Stomach smooth muscle (tissue), 2 donors: Measurements from ENCODE around the gene VPS18.
A peak's percentile ranks its signal among the peaks of the same experiment; 100 is the strongest.

Experiments
- H3K27ac ChIP-seq: one replicate; pipeline ENCODE4 v1.7.0; 2013; ENCODE audit warnings: mild to moderate bottlenecking, low read length, inconsistent platforms
- H3K27me3 ChIP-seq, 2 donors: one replicate each; pipeline ENCODE4 v1.7.0; 2013; ENCODE audit warnings: low read length in 2 of 2; ENCODE audit not compliant: insufficient read depth in 2 of 2, control insufficient read depth in 1 of 2
- H3K36me3 ChIP-seq, 2 donors: one replicate each; pipeline ENCODE4 v1.7.0; 2013; ENCODE audit warnings: low read length in 2 of 2; ENCODE audit not compliant: control insufficient read depth in 2 of 2, insufficient read depth in 2 of 2
- H3K4me1 ChIP-seq: one replicate; pipeline ENCODE4 v1.7.0; 2013; ENCODE audit warnings: low read length; ENCODE audit not compliant: control insufficient read depth, insufficient read depth
- H3K4me3 ChIP-seq, 2 donors: one replicate each; pipeline ENCODE4 v1.7.0; 2013; ENCODE audit warnings: low read length in 2 of 2
- H3K9ac ChIP-seq, 2 donors: one replicate each; pipeline ENCODE4 v1.7.0; 2013; ENCODE audit warnings: low read length in 2 of 2, mild to moderate bottlenecking in 1 of 2
- H3K9me3 ChIP-seq, 2 donors: one replicate each; pipeline ENCODE4 v1.7.0; 2013; ENCODE audit warnings: low read length in 2 of 2; ENCODE audit not compliant: control insufficient read depth in 2 of 2
- donor health status: healthy.
- donor health status: Pancreatic carcinoma.

Gene VPS18

GRCh38 chr15:40902605-40903561, 8.6 kb downstream of the VPS18 start:
- Histone ChIP-seq H3K9me3 (no peaks in the 10 kb centered on the region), H3K9ac (no peak overlapping the region), H3K4me3 (no peak overlapping the region), H3K27ac (no peak overlapping the region), H3K27me3 (no peaks in the 10 kb centered on the region), H3K4me1 (peaks cover 27% of the 10 kb centered on the region), H3K36me3 (peaks cover 30 to 46% of the 10 kb centered on the region in 2 donors)

GRCh38 chr15:40904552-40905201, 10.4 kb downstream of the VPS18 start:
- Histone ChIP-seq H3K27me3 (no peaks in the 10 kb centered on the region), H3K27ac (no peak overlapping the region), H3K4me1 (peaks cover 27% of the 10 kb centered on the region), H3K9ac (no peak overlapping the region), H3K36me3 (peaks cover 19 to 34% of the 10 kb centered on the region in 2 donors), H3K9me3 (no peaks in the 10 kb centered on the region), H3K4me3 (no peak overlapping the region)

- Histone ChIP-seq H3K9ac (peak overlapping the region; percentile 70 to 72), H3K4me3 (peak overlapping the region; percentile 56 to 72), H3K4me1 (peaks cover 23% of the 10 kb centered on the region), H3K27me3 (no peaks in the 10 kb centered on the region), H3K9me3 (no peaks in the 10 kb centered on the region), H3K36me3 (peaks cover 6 to 19% of the 10 kb centered on the region in 2 donors), H3K27ac (peak overlapping the region; percentile 85)
Measured at GRCh38 chr15:40906091-40906990, 12.1 kb downstream of the VPS18 start.

DNA sequence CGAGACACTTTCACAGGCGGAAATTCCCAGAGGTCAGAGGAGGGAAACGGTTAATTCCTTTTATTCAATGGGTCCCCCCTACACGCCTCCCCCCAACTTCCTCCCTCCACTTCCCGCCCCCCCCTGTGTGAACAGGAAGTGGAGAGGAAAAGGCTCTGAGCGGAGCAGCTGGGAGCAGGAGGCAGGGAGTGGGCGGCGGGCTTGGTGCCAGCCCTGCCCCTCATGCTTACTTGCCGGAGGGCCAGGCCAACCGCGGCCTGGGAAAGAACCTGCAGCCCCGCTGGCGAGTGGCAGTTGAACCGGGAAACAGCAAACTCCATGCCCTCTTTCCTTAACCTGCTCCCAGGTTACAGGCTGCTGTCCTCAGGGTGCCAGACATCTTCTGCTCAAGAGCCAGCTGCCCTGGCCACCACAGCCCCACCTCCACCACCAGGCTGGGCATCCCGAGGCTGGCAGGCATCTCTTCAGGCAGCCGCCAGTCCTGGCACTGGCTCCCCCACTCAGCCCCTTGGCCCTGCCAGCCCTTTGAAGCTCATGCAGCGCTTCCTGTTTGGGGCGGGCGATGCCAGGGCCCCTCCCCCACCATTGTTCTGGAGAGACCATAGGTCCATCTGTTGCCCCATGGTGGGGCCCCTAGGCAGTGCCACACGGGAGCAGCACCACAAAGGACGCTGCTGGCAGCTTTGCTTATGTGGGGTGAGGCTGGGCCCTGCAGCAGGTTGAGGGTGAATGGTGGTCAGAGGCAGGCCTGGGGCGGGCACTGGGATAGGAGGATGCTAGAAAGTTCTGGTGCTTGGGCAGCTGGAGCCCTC, 12.9 kb downstream of the VPS18 start:
- Histone ChIP-seq H3K4me3 (peak overlapping the region; percentile 56 to 72), H3K4me1 (peaks cover 23% of the 10 kb centered on the region), H3K9ac (peak overlapping the region; percentile 70 to 72), H3K27ac (peak overlapping the region; percentile 85), H3K9me3 (no peaks in the 10 kb centered on the region), H3K36me3 (peaks cover 6 to 19% of the 10 kb centered on the region in 2 donors), H3K27me3 (no peaks in the 10 kb centered on the region)

DNA sequence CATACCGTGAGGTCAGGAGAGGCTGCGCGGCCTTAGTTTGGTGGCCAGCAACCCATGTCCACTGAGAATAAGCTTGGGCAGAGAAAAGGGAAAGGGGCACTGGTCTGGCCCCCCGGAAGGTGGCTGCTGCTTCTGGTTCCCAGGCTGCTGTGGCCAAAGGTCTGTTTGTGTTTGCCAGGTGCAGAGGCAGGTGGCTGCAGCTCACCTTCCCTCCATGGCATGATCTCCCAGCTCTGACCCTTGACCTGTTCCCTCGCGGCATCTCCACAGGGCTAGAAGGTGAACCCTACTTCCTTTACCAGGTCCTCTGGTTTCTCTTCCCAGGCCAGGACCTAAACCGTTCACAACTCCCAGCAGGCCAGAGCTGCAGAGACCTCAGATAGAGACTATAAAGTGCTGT, 13.8 kb downstream of the VPS18 start:
- H3K9ac ChIP-seq, result no peak overlapping the region
- no peak overlapping the region for H3K4me3 ChIP-seq
- H3K9me3 ChIP-seq, result no peaks in the 10 kb centered on the region
- no peak overlapping the region for H3K27ac ChIP-seq
- H3K27me3 ChIP-seq, result no peaks in the 10 kb centered on the region
- peaks cover 6 to 11% of the 10 kb centered on the region in 2 donors for H3K36me3 ChIP-seq
- H3K4me1 ChIP-seq, result peaks cover 23% of the 10 kb centered on the region

DNA sequence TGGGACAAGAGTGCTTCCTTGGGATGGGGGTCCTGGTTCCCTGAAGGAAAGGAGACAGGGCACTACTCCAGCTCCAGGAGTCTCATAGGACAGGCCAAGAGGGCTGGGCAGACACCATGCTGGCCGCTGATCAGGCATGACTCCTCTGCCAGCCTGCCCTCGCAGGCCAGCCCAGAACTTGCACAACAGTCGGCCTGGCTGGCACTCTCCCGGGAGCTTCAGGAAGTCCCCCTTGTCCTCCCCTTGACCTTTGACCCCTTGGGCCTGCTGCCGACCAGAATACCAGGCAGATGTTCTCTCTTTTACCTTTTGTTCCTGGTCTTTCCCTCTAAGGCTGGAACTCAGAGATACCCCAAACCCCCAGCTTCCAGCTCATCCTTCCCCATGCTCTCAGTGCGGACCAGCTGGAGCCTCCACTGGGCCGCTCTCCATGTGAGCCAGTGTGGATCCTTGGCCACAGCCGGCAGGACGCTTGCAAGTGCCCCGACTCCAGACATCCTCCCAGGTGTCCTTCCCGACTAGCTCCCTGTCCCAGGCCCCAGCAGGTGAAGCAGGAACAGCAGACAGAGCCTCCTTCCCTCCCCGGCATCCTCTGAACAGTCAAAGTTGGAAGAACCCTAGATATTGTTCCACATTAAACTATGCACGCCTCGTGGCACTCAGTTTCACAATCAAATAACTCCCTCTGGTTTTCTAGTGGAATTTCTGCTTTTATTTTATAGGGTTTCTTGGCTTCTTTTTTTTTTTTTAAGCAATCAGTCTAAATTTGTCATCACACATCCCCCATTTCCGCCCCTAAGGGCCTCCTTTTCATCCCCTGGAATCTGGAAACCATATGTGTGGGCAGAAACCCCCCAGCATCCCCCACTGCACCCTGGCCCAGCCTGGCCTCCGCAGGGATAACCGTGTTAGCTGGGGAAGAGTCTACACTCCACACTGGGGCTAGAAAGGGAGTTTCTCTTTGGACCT, 15.7 kb downstream of the VPS18 start:
- H3K27me3 ChIP-seq, result no peaks in the 10 kb centered on the region
- H3K36me3 ChIP-seq, result no peaks in the 10 kb centered on the region
- no peak overlapping the region for H3K27ac ChIP-seq
- H3K4me3 ChIP-seq, result no peak overlapping the region
- peaks cover 18% of the 10 kb centered on the region for H3K4me1 ChIP-seq
- no peak overlapping the region for H3K9ac ChIP-seq
- H3K9me3 ChIP-seq, result no peaks in the 10 kb centered on the region

- Histone ChIP-seq H3K36me3 (no peaks in the 10 kb centered on the region), H3K9ac (no peak overlapping the region), H3K9me3 (no peaks in the 10 kb centered on the region), H3K27me3 (no peaks in the 10 kb centered on the region), H3K4me3 (no peak overlapping the region), H3K4me1 (peaks cover 13% of the 10 kb centered on the region), H3K27ac (no peak overlapping the region)
Measured at GRCh38 chr15:40911141-40911540, 16.9 kb downstream of the VPS18 start.

DNA sequence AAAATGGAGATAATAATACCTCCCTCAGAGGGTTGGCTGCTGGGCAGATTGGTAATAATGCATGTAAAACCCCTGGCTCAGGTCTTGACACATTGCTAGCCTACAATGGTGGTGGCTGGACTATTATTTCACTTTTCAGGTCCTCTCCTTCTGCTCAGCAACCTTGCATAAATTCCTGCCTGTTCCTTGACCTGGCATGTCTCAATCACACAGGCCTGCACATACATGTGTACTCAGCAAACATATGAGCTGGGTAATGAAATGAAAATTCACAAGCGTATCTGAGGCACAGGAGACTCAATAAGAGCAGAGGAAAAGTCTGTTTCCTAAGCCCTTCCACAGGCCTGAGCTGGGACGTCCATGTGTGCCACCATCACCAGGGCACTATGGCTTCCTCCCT, 17.4 kb downstream of the VPS18 start:
- no peaks in the 10 kb centered on the region for H3K9me3 ChIP-seq
- no peak overlapping the region for H3K9ac ChIP-seq
- no peaks in the 10 kb centered on the region for H3K36me3 ChIP-seq
- H3K27ac ChIP-seq, result no peak overlapping the region
- H3K4me3 ChIP-seq, result no peak overlapping the region
- peaks cover 8% of the 10 kb centered on the region for H3K4me1 ChIP-seq
- H3K27me3 ChIP-seq, result no peaks in the 10 kb centered on the region

DNA sequence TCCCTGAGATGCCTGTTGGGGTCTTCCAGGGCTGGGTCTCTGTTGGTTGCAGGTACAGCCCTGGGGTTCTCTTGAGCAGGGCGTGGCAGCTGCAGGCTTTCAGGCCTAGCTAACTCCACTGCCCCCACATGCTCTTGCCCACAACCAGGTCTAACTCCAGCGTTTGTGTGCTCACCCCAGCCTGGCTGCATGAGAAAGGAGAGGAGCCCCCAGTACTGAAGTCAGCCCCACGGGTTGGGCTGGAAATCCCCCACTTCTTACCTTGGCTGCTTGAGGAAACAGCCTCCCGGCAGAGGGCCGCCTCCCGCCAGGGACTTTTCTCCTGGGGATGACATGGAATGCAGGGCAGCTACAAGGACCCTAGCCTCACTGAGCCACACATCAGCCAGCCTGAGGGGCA, 18.2 kb downstream of the VPS18 start:
- Histone ChIP-seq H3K9me3 (no peaks in the 10 kb centered on the region), H3K9ac (no peak overlapping the region), H3K4me1 (peaks cover under 1% of the 10 kb centered on the region), H3K27ac (no peak overlapping the region), H3K4me3 (no peak overlapping the region), H3K27me3 (no peaks in the 10 kb centered on the region), H3K36me3 (no peaks in the 10 kb centered on the region)
